HG03025 (cell line): ENCODE measurements around the gene LCAT.
"Not testable (repeated sequence)": the region's sequence is repeated elsewhere in the genome, so short reads cannot be mapped to it uniquely, and the experiment has no call there.

Experiments used
- ATAC-seq: cut with Tn5 transposase; IDR thresholded peaks from one replicate; pipeline ENCODE4 v1.9.1; 2021; ENCODE audit warnings: mild to moderate bottlenecking, moderate library complexity; ENCODE audit not compliant: unreplicated experiment, low FRiP score

The LCAT gene

DNA sequence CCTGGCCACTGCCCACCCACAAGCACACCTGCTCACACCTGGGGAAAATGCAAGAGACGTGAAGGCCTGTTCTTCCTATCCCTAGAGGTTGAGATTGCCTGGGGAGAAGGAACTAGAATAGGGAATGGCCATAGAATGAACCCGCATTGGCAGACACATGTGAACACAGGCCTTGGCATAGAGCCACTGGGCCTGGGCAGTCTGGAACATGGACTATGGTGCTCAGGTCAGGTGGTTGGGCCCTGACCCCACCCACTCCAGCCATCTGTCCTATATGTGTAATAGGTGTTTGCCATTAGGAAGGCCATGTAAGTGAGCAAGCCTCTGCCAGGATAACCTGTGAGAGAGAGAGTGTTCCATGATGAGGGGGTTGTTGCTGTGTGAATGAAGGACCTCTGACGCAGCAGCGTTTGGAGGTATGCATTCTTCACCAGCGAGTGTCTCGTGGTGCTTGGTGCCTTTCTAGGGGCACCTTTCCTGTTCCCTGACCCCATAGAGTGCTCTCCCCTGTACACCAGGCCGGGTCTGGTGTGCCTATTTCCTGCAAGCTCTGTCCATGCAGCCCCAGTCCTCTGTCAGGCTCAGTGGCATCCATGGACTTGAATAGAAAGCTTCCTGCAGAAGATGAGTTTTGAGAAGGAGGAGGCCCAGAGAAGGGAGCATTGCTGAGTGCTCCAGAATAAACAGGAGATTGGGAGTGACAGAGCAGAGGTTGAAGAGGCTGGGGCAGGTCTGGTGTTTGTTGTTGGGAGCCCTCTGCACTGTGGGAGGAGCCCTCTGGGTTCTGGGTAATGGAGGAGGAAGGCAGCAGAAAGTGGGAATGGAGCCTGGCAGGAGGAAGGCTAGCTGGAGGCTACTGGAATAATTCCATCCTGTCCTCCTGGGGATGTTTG, 27.8 kb downstream of the LCAT start:
- no peak for ATAC-seq

GRCh38 chr16:67915496-67915769, 28.5 kb downstream of the LCAT start:
- ATAC-seq = not testable (repeated sequence)

- ATAC-seq = no peak
These were observed 29.0 kb downstream of the LCAT start for GRCh38 chr16:67914758-67915495.

GRCh38 chr16:67910158-67910557, 33.8 kb downstream of the LCAT start:
- no peak for ATAC-seq

DNA sequence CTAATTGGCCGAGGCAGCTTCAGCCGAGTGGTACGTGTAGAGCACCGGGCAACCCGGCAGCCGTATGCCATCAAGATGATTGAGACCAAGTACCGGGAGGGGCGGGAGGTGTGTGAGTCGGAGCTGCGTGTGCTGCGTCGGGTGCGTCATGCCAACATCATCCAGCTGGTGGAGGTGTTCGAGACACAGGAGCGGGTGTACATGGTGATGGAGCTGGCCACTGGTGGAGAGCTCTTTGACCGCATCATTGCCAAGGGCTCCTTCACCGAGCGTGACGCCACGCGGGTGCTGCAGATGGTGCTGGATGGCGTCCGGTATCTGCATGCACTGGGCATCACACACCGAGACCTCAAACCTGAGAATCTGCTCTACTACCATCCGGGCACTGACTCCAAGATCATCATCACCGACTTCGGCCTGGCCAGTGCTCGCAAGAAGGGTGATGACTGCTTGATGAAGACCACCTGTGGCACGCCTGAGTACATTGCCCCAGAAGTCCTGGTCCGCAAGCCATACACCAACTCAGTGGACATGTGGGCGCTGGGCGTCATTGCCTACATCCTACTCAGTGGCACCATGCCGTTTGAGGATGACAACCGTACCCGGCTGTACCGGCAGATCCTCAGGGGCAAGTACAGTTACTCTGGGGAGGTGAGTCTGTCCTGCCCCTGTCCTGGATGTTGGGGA, 34.7 kb downstream of the LCAT start:
- no peak for ATAC-seq

- no peak for ATAC-seq
These were observed 36.3 kb downstream of the LCAT start for GRCh38 chr16:67907397-67908180.

- ATAC-seq = no peak
These were observed 41.1 kb downstream of the LCAT start for GRCh38 chr16:67902831-67903230.

GRCh38 chr16:67901734-67902133, 42.2 kb downstream of the LCAT start:
- ATAC-seq = no peak

DNA sequence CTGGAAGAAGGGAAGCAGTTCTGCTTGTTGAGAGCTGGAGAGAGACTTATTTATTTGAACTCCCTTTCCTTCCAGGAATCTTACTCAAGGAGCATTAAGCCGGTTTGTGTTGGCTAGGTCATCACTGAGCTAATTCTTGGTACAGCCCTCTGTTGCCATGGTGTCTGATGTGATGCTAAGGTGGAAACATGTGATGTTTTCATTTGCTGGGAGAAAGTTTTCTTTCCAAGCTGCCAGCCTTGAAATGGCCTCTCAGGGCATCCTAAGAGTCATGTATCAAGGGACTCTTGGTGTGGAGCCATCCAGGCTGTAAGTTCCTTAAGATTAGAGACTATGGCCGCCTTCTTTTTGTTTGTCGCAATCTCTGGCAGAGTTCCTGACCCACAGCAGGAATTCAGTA, 46.7 kb downstream of the LCAT start:
- ATAC-seq = no peak

DNA sequence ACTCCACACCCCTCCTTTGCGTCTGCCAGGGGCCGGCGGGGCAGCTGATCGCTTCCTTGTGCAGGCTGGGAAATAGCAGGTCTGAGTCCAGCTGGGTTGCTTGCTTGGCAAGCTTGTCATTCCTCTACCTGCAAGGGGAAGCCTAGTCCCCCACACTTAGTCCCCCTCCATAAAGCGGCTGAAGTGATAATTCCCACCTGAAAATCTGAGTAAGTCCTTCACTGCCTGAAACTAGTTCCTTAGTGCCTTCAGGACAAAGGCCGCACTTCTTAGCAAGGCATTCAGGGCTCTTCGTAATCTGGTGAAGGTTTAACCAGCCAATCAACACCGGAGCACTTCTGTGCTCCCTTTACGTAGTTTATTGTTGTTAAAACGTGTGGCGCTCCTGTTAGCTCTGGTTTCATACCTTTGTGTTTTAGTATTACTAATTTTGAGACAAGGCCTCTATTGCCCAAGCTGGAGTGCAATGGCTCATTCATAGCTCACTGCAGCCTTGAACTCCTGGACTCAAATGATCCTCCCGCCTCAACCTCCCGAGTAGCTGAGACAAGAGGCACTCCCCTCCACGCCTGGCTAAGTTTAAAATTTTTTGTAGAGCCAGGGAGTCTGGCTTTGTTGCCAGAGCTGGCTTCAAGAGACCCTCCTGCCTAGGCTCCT, 50.0 kb downstream of the LCAT start:
- ATAC-seq = no peak

DNA sequence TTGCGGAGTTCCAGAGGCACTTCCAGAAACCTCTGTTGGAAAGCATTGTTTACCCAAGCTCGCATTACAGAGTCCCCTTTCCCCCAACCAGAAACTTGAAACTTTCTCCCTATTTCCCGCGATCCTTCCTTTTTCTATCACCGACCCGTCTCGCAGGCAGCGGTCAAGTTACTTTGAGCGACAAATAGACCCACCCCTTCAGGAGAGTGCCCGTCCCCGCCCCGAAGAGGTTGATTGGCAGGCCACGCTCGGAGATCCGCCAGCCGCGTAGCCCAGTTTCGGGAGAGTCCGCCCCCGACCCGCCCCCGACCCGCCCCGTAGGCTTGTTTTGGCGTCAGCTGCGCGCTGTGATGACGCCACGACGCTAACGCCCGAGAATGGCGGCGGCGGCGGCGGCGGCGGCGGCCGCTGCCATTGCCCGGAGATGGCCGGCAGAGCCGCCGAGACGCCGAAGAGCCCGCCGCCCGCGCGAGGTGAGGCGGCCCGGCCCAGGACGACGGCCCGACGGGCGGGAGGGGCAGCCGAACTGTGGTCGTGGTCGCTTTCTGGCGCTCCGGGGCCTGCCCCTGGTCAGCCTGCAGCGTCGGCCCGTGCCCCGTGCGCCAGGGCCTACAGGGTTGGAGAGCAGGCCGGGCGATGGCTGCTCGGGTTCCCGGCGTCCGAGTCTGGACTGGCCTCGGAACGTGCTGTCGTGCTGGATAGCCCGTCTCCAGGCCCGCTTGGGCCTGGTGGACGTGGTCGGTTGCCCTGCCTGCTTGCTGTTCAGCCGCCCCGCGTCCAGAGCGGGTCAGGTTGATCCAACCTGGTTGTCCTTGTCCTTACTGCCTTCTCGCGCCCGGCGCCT, 50.8 kb downstream of the LCAT start, which contains the start of gene PSKH1:
Gene PSKH1, plus strand, starts transcription at position 356 of the 844 bp plus-strand sequence. CDS start 15,496 bp downstream, outside the sequence.
- peak; percentile 84 for ATAC-seq

- no peak for ATAC-seq
These were observed 51.5 kb downstream of the LCAT start for GRCh38 chr16:67892375-67892774.
